Naive thymus-derived CD4-positive, alpha-beta T cell (primary cell): ENCODE data around the gene JAG2. TPM values are rescaled to one million over a fixed set of nuclear protein-coding genes. Genes with fewer than 3 reads are reported as not detected.

ENCODE experiments used
- microRNA-seq: library from miRNA; unstranded; fragments of <30 nt; microRNA quantifications from one replicate; pipeline ENCODE4 v1.2.0, GENCODE V29; 2022; ENCODE audit warnings: borderline microRNAs expressed
- polyA plus RNA-seq, 2 donors: library from polyadenylated mRNA; unstranded; fragments of 300-500 nt; fragmentation: Illumina TruSeq; gene quantifications; one replicate each; pipeline ENCODE4 v1.2.3, GENCODE V29; 2021
- total RNA-seq, 6 experiments: library from RNA in 5 of 6; stranded (reverse) in 5 of 6; gene quantifications; 1 replicate in 5 of 6; 2 replicates in 1 of 6; pipeline ENCODE4 v1.2.3 and lab custom pipeline; 2021 to 2026

Gene JAG2
- total and polyA plus RNA-seq, 7 experiments from 2014 or later = 0.21 to 5.7 (median 1.3) TPM; not detected in 1

Small RNA genes within 50 kb of the gene (microRNA-seq; reads per million reads assigned to microRNA genes)
- gene MIR6765 = not detected

Other genes starting within 250 kb of the JAG2 start
- gene PLD4, start 243.9 kb downstream of the JAG2 start, total RNA-seq = 10 to 100 TPM in 1 of 5 experiments, 1 to 10 TPM in 2, under 1 TPM in 2; 0.10 to 32.0 (median 1.2) TPM
- under 1 TPM in 1 of 2 donors, not detected in 1; 0.35 TPM for gene PLD4, start 243.9 kb downstream of the JAG2 start, polyA plus RNA-seq
- gene AHNAK2, start 190.4 kb downstream of the JAG2 start, total RNA-seq = under 1 TPM in 1 of 5 experiments, not detected in 4; 0.02 TPM
- gene AHNAK2, start 190.4 kb downstream of the JAG2 start, polyA plus RNA-seq = not detected
- 1 to 10 TPM in 4 of 5 experiments, under 1 TPM in 1; 0.51 to 2.1 (median 1.3) TPM for gene CLBA1, start 183.0 kb downstream of the JAG2 start, total RNA-seq
- under 1 TPM; 0.26 to 0.72 TPM for gene CLBA1, start 183.0 kb downstream of the JAG2 start, polyA plus RNA-seq
- gene CDCA4, start 147.7 kb downstream of the JAG2 start, total RNA-seq = 10 to 100 TPM; 12.7 to 47.8 (median 14.0) TPM
- 10 to 100 TPM in 1 of 2 donors, 1 to 10 TPM in 1; 8.0 to 12.1 TPM for gene CDCA4, start 147.7 kb downstream of the JAG2 start, polyA plus RNA-seq
- gene GPR132, start 103.3 kb downstream of the JAG2 start, total RNA-seq = 10 to 100 TPM; 37.8 to 58.7 (median 45.2) TPM
- 10 to 100 TPM in 1 of 2 donors, 1 to 10 TPM in 1; 9.3 to 40.2 TPM for gene GPR132, start 103.3 kb downstream of the JAG2 start, polyA plus RNA-seq
- gene NUDT14, start 12.5 kb upstream of the JAG2 start, total RNA-seq = 10 to 100 TPM; 17.3 to 29.6 (median 20.6) TPM
- 10 to 100 TPM; 17.4 to 20.1 TPM for gene NUDT14, start 12.5 kb upstream of the JAG2 start, polyA plus RNA-seq
- gene BTBD6, start 79.8 kb upstream of the JAG2 start, total RNA-seq = 10 to 100 TPM; 30.8 to 43.0 (median 40.1) TPM
- 1 to 10 TPM; 4.0 to 7.9 TPM for gene BTBD6, start 79.8 kb upstream of the JAG2 start, polyA plus RNA-seq
- 10 to 100 TPM; 49.8 to 75.7 (median 61.4) TPM for gene BRF1, start 132.2 kb upstream of the JAG2 start, total RNA-seq
- 10 to 100 TPM in 1 of 2 donors, 1 to 10 TPM in 1; 7.1 to 11.9 TPM for gene BRF1, start 132.2 kb upstream of the JAG2 start, polyA plus RNA-seq
- gene PACS2, start 146.0 kb upstream of the JAG2 start, total RNA-seq = 10 to 100 TPM; 33.9 to 75.4 (median 72.3) TPM
- gene PACS2, start 146.0 kb upstream of the JAG2 start, polyA plus RNA-seq = 1 to 10 TPM; 1.5 to 4.5 TPM
- gene TEX22, start 229.8 kb upstream of the JAG2 start, total RNA-seq = 10 to 100 TPM in 1 of 5 experiments, 1 to 10 TPM in 4; 1.4 to 10.5 (median 6.5) TPM
- under 1 TPM; 0.21 to 0.25 TPM for gene TEX22, start 229.8 kb upstream of the JAG2 start, polyA plus RNA-seq